Aorta (tissue), 5 donors: ENCODE results near the gene LST1. TPM values are rescaled to one million over a fixed set of nuclear protein-coding genes. Genes with fewer than 3 reads are reported as not detected.
"Not testable (repeated sequence)": the region's sequence is repeated elsewhere in the genome, so short reads cannot be mapped to it uniquely, and the experiment has no call there.

ENCODE experiments used
- ATAC-seq: fragments of 200-7000 bp; cut with Tn5 transposase; one replicate; pipeline ENCODE4 v1.9.1; 2022; ENCODE audit warnings: moderate library complexity; ENCODE audit not compliant: low FRiP score
- DNase-seq, 2 donors: peaks; one replicate each; pipeline ENCODE4 v3.0.0-alpha.2; 2020
- H3K27ac ChIP-seq, 2 donors: one replicate each; pipeline ENCODE4 v1.5.1; 2013; ENCODE audit warnings: low read length in 2 of 2, mild to moderate bottlenecking in 2 of 2, moderate library complexity in 2 of 2, control low read depth in 1 of 2, inconsistent platforms in 1 of 2, low read depth in 1 of 2
- H3K27me3 ChIP-seq, 2 donors: one replicate each; pipeline ENCODE4 v1.6.1; 2013; ENCODE audit warnings: control low read depth in 1 of 2, low read length in 1 of 2, mild to moderate bottlenecking in 1 of 2, moderate library complexity in 1 of 2; ENCODE audit not compliant: insufficient read depth in 2 of 2, control insufficient read depth in 1 of 2
- H3K36me3 ChIP-seq, 2 donors: one replicate each; pipeline ENCODE4 v1.6.1; 2013; ENCODE audit warnings: control low read depth in 1 of 2, low read length in 1 of 2, mild to moderate bottlenecking in 1 of 2; ENCODE audit not compliant: insufficient read depth in 2 of 2, control insufficient read depth in 1 of 2
- H3K4me1 ChIP-seq, 2 donors: one replicate each; pipeline ENCODE4 v1.6.1; 2013; ENCODE audit warnings: low read length in 2 of 2, control low read depth in 1 of 2, mild to moderate bottlenecking in 1 of 2, moderate library complexity in 1 of 2; ENCODE audit not compliant: insufficient read depth in 2 of 2, control insufficient read depth in 1 of 2
- H3K4me3 ChIP-seq, 2 donors: one replicate each; pipeline ENCODE4 v1.5.1; 2013; ENCODE audit warnings: low read length in 2 of 2, control low read depth in 1 of 2, mild to moderate bottlenecking in 1 of 2
- H3K9me3 ChIP-seq: one replicate; pipeline ENCODE4 v1.6.1; 2013; ENCODE audit warnings: mild to moderate bottlenecking, low read length; ENCODE audit not compliant: control insufficient read depth
- WGBS, 2 donors: extraction: QIAGEN DNeasy Blood & Tissue Kit; methylation state at CpG; one replicate each; pipeline ENCODE4 v1.1.7; 2013; 5-methylcytosine and 5-hydroxymethylcytosine counted together
- intact Hi-C, 2 donors: fragments of 100-400 bp; cut with DNase I; formaldehyde crosslinking; loops; one replicate each; pipeline versions ENCODE4 v1.14.2 to v1.15.0; 2022
- polyA plus RNA-seq, 2 donors: library from polyadenylated mRNA; stranded (reverse); fragments of 200-250 nt; gene quantifications; one replicate each; pipeline ENCODE4 v1.2.3, GENCODE V29; 2013
- total RNA-seq, 2 donors: library from RNA; stranded (reverse); fragmentation: NEBNext Ultra II Directional; extraction: Animal tissue kit (Norgen Biotek cat#: 25700); gene quantifications; one replicate each; pipeline ENCODE4 v1.2.1, GENCODE V29; 2021
- donor health status: healthy with polysubstance abuse.
- donor health status: Bipolar disorder and iron deficiency.
- donor health status: DM: no; HTN: no; CAD: no.
- donor health status: DM: no; HTN: no; CAD: no.
- donor health status: DM: yes; HTN: yes; CAD: no.

LST1 gene
- total and polyA plus RNA-seq, 4 donors, result 7.9 to 24.6 (median 22.2) TPM

DNA sequence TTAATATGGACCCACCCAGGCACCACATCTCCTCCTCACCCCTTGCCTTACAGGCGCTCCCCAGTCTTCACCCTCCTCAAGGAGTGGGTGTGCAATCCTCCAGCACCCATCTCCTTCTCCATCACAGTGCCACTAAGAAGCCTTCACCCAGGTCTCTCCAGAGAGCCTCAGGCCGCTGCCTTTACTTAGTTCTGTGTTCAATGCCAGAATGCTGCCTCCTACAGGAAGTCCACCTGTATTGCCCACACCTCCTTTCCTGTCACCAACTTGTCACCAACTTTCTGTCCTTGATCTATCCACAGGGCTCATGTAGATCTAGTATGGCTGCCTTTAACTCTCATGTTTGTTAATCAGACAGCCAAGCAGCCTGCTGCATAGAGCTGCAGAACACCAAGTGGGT is 586 bp upstream of the LST1 start:
- ATAC-seq (no peak), DNase-seq (no peak)
- no peaks in the 10 kb centered on the region for H3K9me3 ChIP-seq
- H3K27ac ChIP-seq, result no peak overlapping the region
- no peak overlapping the region for H3K4me3 ChIP-seq
- intact Hi-C loops, result no loop called here
- H3K36me3 ChIP-seq, result no peaks in the 10 kb centered on the region
- H3K27me3 ChIP-seq, result no peaks in the 10 kb centered on the region
- no peaks in the 10 kb centered on the region for H3K4me1 ChIP-seq
- 64 to 69% methylated on average over 2 of the region's 2 CpGs for WGBS, 2 donors

DNA sequence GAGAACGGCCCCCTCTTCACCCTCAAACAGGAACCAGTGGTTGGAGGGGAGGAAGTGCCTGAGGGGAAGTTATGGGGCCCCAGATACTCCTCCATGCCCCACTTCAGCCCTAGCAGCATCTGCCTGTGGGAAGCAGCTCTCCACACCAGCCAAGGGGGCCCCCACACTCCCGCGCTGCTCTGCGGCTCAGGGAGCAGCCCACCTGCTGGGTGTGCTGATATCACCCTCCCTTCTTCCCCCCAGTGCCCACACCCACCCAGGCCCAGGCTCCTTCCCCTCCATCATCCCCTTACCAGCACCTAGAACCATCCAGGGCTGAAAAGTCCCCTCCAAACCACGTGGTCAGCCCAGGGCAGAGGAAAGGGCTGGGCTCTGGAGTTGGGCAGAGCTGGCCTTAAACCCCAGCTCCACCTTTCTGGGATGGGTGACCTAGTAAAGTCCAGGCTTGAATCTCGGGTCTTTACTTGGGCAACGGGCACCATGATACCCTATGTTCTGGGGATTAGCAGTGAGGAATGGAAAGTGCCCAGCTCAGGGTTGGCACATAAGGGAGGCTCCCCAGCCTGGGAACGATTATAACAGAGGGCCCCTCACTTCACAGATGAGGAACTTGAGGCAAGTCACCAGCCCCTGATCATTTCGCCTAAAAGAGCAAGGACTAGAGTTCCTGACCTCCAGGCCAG is 663 bp downstream of the LST1 start:
- Histone ChIP-seq H3K9me3 (no peaks in the 10 kb centered on the region), H3K27ac (no peak overlapping the region), H3K4me3 (no peak overlapping the region), H3K36me3 (no peaks in the 10 kb centered on the region), H3K27me3 (no peaks in the 10 kb centered on the region), H3K4me1 (no peaks in the 10 kb centered on the region)
- intact Hi-C loops, result no loop called here
- 58 to 67% methylated on average over 9 of the region's 9 CpGs for WGBS, 2 donors
- peak; percentile 65 for ATAC-seq
- no peak for DNase-seq

DNA sequence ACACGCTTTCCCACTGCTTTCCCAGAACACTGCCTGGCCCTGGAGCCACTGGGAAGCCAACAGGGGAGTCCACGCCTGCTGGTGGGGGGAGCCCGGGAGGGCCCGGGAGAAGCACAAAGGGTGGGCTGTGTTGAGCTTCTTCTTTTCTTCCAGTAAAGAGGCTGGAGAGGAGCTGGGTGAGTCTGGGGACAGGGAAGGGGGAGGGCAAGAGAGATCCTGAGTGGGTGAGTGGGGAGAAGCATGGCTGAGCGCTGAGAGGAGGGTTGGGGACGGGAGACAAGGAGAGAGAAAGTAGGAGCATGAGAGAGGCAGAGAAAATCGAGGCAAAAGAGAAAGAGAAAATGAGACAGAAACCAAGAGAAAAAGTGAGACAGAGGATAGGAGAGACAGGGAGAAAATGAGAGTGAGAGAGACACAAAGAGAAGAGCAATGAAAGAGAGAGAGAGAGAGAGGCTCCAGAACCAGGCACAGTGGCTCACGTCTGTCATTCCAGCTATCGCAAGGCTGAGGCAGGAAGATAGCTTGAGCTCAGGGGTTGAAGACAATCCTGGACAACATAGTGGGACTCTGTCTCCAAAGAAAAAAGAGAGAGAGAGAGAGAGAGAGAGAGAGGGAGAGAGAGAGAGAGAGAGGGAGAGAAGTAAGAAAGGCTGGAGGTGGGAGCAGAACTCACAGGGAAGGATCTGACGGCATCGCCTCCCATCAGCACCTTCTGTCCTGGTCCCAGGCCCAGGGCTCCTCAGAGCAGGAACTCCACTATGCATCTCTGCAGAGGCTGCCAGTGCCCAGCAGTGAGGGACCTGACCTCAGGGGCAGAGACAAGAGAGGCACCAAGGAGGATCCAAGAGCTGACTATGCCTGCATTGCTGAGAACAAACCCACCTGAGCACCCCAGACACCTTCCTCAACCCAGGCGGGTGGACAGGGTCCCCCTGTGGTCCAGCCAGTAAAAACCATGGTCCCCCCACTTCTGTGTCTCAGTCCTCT is 2.0 kb downstream of the LST1 start:
- Histone ChIP-seq H3K4me1 (no peaks in the 10 kb centered on the region), H3K27me3 (no peaks in the 10 kb centered on the region), H3K4me3 (no peak overlapping the region), H3K36me3 (no peaks in the 10 kb centered on the region), H3K9me3 (no peaks in the 10 kb centered on the region), H3K27ac (no peak overlapping the region)
- ATAC-seq (no peak), DNase-seq (no peak)
- WGBS, 2 donors, result 60 to 64% methylated on average over 12 of the region's 12 CpGs
- intact Hi-C loops, result no loop called here

DNA sequence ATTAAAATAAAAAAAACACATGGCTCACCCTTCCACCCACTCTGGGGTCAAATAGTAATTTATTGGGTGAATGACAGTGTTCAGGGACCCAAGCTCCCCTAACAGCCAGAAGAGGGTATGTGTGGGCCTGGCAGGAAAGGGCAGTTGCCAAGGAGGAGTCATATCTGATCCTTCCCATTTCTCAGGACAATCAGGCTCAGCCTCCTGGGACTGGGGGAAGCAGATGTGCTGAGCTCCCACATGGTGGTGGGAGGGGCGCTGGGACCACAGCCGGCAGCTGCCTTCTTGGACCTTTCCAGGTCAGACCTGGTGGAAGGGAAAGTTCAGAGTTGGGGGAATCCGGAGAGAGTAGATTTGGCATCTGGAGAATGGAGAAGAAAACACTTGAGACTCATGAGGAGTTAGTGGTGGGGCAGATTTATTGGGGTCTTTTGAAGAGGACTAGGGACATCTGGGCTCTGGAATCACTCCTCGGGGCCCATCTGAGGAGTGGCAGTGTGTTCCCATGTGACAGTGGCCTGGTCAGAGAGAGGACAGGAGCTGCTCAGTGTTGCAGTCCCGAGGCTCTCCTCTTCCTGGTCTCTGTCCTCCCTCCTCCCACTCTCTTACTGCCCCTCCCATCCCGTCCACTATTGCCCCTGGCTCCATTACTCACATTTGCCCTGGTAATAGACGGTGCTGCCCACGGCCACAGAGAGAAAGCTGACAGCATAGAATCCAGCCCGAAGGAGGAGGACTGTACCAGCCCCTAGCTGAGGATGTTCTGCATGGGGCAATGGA is 3.0 kb downstream of the LST1 start:
- DNase-seq (no peak), ATAC-seq (no peak)
- Histone ChIP-seq H3K4me3 (no peak overlapping the region), H3K4me1 (no peaks in the 10 kb centered on the region), H3K36me3 (no peaks in the 10 kb centered on the region), H3K27me3 (no peaks in the 10 kb centered on the region), H3K27ac (no peak overlapping the region), H3K9me3 (no peaks in the 10 kb centered on the region)
- intact Hi-C loops, result no loop called here
- 48 to 57% methylated on average over 9 of the region's 9 CpGs for WGBS, 2 donors

DNA sequence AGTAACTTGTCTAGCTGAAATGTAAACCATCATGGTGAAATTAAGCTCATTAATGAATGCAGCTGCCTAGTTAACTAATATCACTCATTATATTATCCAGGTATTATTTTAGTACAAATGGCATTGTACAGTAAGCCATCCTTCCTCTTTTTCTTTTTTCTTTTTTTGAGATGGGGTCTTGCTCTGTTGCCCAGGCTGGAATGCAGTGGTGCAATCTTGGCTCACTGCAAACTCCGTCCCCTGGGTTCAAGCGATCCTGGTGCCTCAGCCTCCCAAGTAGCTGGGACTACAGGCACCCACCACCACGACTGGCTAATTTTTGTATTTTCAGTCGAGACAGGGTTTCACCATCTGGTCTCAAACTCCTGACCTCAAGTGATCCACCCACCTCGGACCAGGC is 4.6 kb downstream of the LST1 start:
- H3K4me3 ChIP-seq, ATAC-seq, H3K27ac ChIP-seq, DNase-seq, H3K9me3 ChIP-seq, H3K27me3 ChIP-seq, intact Hi-C loops, H3K4me1 ChIP-seq, H3K36me3 ChIP-seq: not testable (repeated sequence)
- 89% methylated on average over 5 of the region's 5 CpGs for WGBS, 2 donors

DNA sequence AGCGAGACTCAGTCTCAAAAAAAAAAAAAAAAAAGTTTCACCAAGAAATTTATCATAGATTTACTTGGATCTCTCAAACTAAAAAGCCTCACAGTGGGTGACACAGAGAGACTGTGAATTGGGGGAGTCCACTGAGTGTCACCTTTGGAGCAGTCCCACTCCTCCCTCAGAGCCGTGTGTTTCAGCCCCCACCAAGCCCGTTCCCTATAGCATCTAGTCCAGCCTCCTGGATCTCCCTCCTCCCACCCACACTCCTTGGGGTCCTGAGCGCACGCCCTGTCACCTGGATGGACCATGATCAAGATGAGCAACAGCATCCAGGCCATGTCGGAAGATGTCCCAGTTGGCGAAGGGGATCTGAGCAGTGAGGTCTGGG is 6.3 kb downstream of the LST1 start:
- H3K4me1 ChIP-seq, result no peaks in the 10 kb centered on the region
- H3K4me3 ChIP-seq, result no peak overlapping the region
- no peak for ATAC-seq

DNA sequence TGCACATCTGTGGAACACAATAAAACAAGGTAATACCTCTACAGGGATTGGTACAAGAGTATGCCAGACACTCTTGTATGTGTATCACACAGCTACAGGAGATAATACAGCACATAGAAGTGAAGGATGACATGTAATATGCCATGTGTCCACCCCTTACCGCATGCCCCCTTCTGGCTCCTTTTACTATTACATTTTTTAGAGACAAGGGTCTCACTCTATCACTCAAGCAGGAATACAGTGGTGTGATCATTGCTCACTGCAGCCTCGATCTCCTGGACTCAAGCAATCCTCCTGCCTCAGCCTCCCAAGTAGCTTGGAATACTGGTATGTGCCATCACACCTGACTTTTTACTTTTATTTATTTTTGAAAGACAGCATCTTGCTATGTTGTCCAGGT is 10.9 kb downstream of the LST1 start:
- Histone ChIP-seq H3K36me3 (no peaks in the 10 kb centered on the region), H3K9me3 (no peaks in the 10 kb centered on the region), H3K4me1 (no peaks in the 10 kb centered on the region), H3K4me3 (no peak overlapping the region), H3K27me3 (no peaks in the 10 kb centered on the region), H3K27ac (no peak overlapping the region)
- peak; percentile 56 for ATAC-seq
- intact Hi-C loops, result loop anchor here in 1 of 2 donors (5.0 kb wide), 1 partner anchor 100 kb away; the partner anchor contains the start of gene MICB
- DNase-seq, result no peak
- 33 to 37% methylated on average over 2 of the region's 2 CpGs for WGBS, 2 donors

More for the DNA sequence above, 6.3 kb downstream of the LST1 start:
- H3K27ac ChIP-seq, result no peak overlapping the region
- intact Hi-C loops, result no loop called here
- H3K27me3 ChIP-seq, result no peaks in the 10 kb centered on the region
- H3K36me3 ChIP-seq, result no peaks in the 10 kb centered on the region
- H3K9me3 ChIP-seq, result no peaks in the 10 kb centered on the region
- WGBS, 2 donors, result 87 to 88% methylated on average over 7 of the region's 7 CpGs
- DNase-seq, result no peak

DNA sequence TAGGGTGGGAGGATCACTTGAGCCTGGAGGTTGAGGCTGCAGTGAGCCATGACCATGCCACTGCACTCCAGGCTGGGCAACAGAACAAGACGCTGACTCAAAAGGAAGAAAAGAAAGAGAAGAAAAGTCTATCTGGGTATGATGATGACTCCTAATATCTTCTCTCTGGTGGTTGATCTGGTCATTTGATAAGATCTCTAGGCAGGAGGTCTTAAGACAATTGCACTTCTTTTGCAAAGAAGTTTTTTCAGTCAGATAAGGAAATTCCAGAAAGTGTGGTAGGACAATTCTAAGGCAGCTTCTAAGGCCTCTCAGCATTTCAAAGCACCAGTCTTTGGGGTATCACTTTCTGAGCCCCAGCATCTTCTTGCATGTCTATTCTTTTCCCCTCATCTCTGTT is 21.2 kb downstream of the LST1 start:
- Histone ChIP-seq H3K27ac (no peak overlapping the region), H3K36me3 (no peaks in the 10 kb centered on the region), H3K27me3 (no peaks in the 10 kb centered on the region), H3K4me1 (no peaks in the 10 kb centered on the region), H3K9me3 (no peaks in the 10 kb centered on the region), H3K4me3 (no peak overlapping the region)
- DNase-seq, result no peak
- intact Hi-C loops, result no loop called here
- ATAC-seq, result no peak
- 90 to 93% methylated on average over 1 of the region's 1 CpG for WGBS, 2 donors
